HUES64 (cell line): ENCODE measurements around the gene NKX2-4.

Source experiments
- H3K27ac ChIP-seq: 2 replicates; pipeline ENCODE4 v1.7.0; 2013; ENCODE audit warnings: low read depth, low read length, inconsistent platforms
- H3K27me3 ChIP-seq: 2 replicates; pipeline ENCODE4 v1.6.1; 2013; ENCODE audit warnings: mild to moderate bottlenecking, low read length; ENCODE audit not compliant: insufficient read depth
- H3K36me3 ChIP-seq: 2 replicates; pipeline ENCODE4 v1.6.1; 2013; ENCODE audit warnings: mild to moderate bottlenecking, low read length; ENCODE audit not compliant: insufficient read depth
- H3K4me1 ChIP-seq: 2 replicates; pipeline ENCODE4 v1.6.1; 2013; ENCODE audit warnings: mild to moderate bottlenecking, low read length, moderate library complexity; ENCODE audit not compliant: insufficient read depth
- H3K4me3 ChIP-seq: 2 replicates; pipeline ENCODE4 v1.5.1; 2013; ENCODE audit warnings: mild to moderate bottlenecking, low read length, moderate library complexity
- H3K9ac ChIP-seq: 2 replicates; pipeline ENCODE4 v1.6.1; 2013; ENCODE audit warnings: mild to moderate bottlenecking, low read depth, low read length
- H3K9me3 ChIP-seq: 2 replicates; pipeline ENCODE4 v1.6.1; 2013; ENCODE audit warnings: low read depth, low read length; ENCODE audit not compliant: insufficient read depth
- WGBS: fragments of 150-250, 120-280 bp; methylation state at CpG from one replicate; pipeline ENCODE4 v1.1.7; 2013; ENCODE audit warnings: missing lambda C conversion rate; 5-methylcytosine and 5-hydroxymethylcytosine counted together

NKX2-4 gene

GRCh38 chr20:21358737-21359136 lies 38.6 kb downstream of the NKX2-4 start:
- H3K27ac ChIP-seq = no peak overlapping the region
- H3K4me3 ChIP-seq = no peak overlapping the region
- no peaks in the 10 kb centered on the region for H3K4me1 ChIP-seq
- peaks cover 99% of the 10 kb centered on the region for H3K36me3 ChIP-seq
- no peak overlapping the region for H3K9ac ChIP-seq
- no peaks in the 10 kb centered on the region for H3K9me3 ChIP-seq
- H3K27me3 ChIP-seq = no peaks in the 10 kb centered on the region
- WGBS = 96% methylated on average over 5 of the region's 5 CpGs

- Histone ChIP-seq H3K4me3 (no peak overlapping the region), H3K9me3 (no peaks in the 10 kb centered on the region), H3K27ac (no peak overlapping the region), H3K4me1 (no peaks in the 10 kb centered on the region), H3K9ac (no peak overlapping the region), H3K36me3 (peaks cover 97% of the 10 kb centered on the region), H3K27me3 (no peaks in the 10 kb centered on the region)
- WGBS = 93% methylated on average over 1 of the region's 1 CpG
Measured at GRCh38 chr20:21357844-21358243, 39.5 kb downstream of the NKX2-4 start.

DNA sequence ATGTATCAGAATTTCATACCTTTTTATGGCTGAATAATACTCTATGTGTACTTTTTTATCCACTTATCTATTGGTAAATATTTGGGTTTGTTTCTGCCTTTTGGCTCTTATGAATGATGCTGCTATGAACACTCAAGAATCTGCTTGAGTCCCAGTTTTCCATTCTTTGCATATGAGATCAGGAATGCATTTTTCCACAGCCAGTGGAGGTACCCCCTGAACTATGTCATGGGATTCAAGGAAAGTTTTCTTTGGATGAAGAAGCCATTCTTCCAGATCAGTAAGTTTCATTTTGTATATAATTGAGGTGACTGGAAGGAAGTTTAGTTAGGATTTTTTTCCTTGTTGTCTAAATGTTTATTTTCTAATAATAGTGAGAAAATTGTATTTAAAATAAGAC lies 40.9 kb downstream of the NKX2-4 start:
- Histone ChIP-seq H3K9ac (no peak overlapping the region), H3K27me3 (no peaks in the 10 kb centered on the region), H3K4me3 (no peak overlapping the region), H3K9me3 (no peaks in the 10 kb centered on the region), H3K36me3 (peaks cover 97% of the 10 kb centered on the region), H3K4me1 (no peaks in the 10 kb centered on the region), H3K27ac (no peak overlapping the region)

DNA sequence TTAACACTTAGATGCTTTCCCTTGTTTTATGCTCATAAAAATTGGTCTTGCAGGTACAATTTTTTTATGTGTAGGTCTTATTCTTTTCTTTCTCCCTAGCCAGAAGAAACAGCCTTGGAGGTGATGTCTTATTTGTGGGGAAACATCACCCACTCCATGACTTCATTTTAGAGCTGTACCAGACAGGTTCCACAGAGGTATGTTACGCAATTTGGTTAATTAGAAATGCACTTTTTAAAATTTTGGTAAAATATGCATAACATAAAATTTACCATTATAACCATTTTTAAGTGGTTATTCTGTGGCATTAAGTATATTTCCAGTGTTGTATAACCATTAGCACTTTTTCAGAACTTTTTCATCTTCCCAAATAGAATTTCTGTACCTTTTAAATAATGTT lies 41.3 kb downstream of the NKX2-4 start:
- Histone ChIP-seq H3K4me1 (no peaks in the 10 kb centered on the region), H3K4me3 (no peak overlapping the region), H3K27ac (no peak overlapping the region), H3K9me3 (no peaks in the 10 kb centered on the region), H3K27me3 (no peaks in the 10 kb centered on the region), H3K36me3 (peaks cover 97% of the 10 kb centered on the region), H3K9ac (no peak overlapping the region)
- WGBS = no CpG with 5 or more reads among the region's 1 CpG

DNA sequence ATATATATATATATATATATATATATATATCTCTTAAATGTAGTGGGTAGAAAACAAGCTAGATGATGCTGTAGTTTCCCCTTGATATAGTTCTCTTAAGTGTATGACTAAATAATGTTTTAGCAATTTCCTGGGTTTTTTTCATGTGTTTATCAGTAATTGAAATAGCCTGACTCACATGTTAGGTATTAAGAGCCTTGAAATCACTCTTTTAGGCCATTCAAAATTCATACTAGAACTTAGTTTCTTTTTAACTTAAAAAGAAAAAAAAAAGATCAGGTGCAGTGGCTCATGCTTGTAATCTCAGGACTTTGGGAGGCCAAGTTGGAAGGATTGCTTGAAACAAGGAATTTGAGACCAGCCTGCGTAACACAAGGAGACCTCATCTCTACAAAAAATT lies 44.1 kb downstream of the NKX2-4 start:
- H3K9ac ChIP-seq = no peak overlapping the region
- H3K4me3 ChIP-seq = no peak overlapping the region
- H3K9me3 ChIP-seq = no peaks in the 10 kb centered on the region
- no peaks in the 10 kb centered on the region for H3K4me1 ChIP-seq
- H3K27me3 ChIP-seq = no peaks in the 10 kb centered on the region
- 70% methylated on average over 1 of the region's 1 CpG for WGBS
- H3K27ac ChIP-seq = no peak overlapping the region
- peaks cover 95% of the 10 kb centered on the region for H3K36me3 ChIP-seq

DNA sequence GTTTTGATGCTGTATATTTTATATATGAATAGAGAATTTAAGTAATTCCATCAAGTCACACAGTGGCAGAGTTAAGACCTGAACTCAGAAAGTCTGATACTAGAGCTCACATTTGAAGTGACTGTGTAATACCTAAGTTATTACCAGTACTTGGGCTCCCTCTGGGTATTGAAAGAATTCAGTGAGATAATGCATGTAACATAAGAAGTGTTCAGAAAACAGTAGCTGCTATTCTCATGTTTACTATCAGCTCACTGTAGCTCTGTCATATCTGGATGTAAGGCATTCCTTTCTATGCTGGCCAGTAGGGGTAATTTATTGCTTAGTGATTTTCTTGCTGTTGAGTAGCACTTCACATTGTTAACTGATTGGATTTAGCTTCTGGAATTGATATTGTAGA lies 44.6 kb downstream of the NKX2-4 start:
- Histone ChIP-seq H3K4me1 (no peaks in the 10 kb centered on the region), H3K9me3 (no peaks in the 10 kb centered on the region), H3K4me3 (no peak overlapping the region), H3K36me3 (peaks cover 95% of the 10 kb centered on the region), H3K27me3 (no peaks in the 10 kb centered on the region), H3K9ac (no peak overlapping the region), H3K27ac (no peak overlapping the region)
